GM12878 (cell line): Measurements from ENCODE around the gene MAP3K7CL. TPM values are rescaled to one million over a fixed set of nuclear protein-coding genes. Genes with fewer than 3 reads are reported as not detected.

Experiments
- CREM ChIP-seq: IDR thresholded peaks from 2 replicates; pipeline ENCODE4 v1.6.1; 2014; ENCODE audit warnings: antibody characterized with exemption, low read depth
- EGR1 ChIP-seq, 2 experiments: IDR thresholded peaks; 1 replicate in 1 of 2; 2 replicates in 1 of 2; pipeline ENCODE4 v1.6.1; 2011 to 2012; ENCODE audit warnings: low read depth in 2 of 2, low read length in 2 of 2, borderline replicate concordance in 1 of 2, mild to moderate bottlenecking in 1 of 2, moderate library complexity in 1 of 2
- NFXL1 ChIP-seq: fragments of 450-650 bp; IDR thresholded peaks from 2 replicates; pipeline ENCODE4 v1.6.1; 2017; ENCODE audit warnings: antibody characterized with exemption, mild to moderate bottlenecking, borderline replicate concordance
- polyA plus RNA-seq, 11 experiments: library from polyadenylated mRNA; depleted of rRNA in 4 of 11; unstranded in 6 of 11; stranded (reverse) in 5 of 11; fragments of >200 nt; fragmentation: Nextera tagmentation in 4 of 11; fragmentation: Illumina TruSeq in 1 of 11; extraction: Ambion mirVana in 4 of 11; extraction: Trizol in 1 of 11; gene quantifications; 1 replicate in 1 of 11; 2 replicates in 10 of 11; pipeline versions ENCODE4 v1.2.1 to v1.2.3, GENCODE V29; 2011 to 2016; ENCODE audit warnings: inconsistent platforms in 2 of 11, missing spikeins in 2 of 11, low read depth in 1 of 11
- small RNA-seq: library from RNA; depleted of rRNA; stranded (forward); fragments of <200 nt; gene quantifications from one replicate; pipeline ENCODE3, GENCODE V24; 2014
- total RNA-seq, 4 experiments: library from RNA; depleted of rRNA in 3 of 4; stranded (reverse); fragments of >200 nt in 3 of 4; fragmentation: Illumina TruSeq in 1 of 4; extraction: Trizol in 1 of 4; gene quantifications; 2 replicates each; pipeline versions ENCODE4 v1.2.1 to v1.2.3, GENCODE V29; 2013 to 2021

Gene MAP3K7CL
- total and polyA plus RNA-seq, 10 of the 15 experiments (the other 5 are each of a cell fraction or from before 2014, with no cell fraction given) = 3.2 to 19.7 (median 6.6) TPM

DNA sequence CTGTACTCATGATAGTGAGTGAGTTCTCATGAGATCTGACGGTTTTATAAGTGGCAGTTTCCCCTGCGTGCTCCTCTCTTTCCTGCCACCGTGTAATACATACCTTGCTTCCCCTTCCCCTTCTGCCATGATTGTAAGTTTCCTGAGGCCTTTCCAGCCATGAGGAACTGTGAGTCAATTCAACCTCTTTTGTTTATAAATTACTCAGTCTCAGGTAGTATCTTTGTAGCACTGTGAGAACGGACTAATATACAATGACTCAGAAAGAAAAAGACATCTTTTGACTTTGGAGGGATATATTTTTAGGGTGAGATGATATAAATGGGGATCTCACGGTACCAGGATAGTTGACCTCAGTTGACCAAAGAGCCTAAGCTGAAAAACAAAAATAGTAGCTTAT is 93.6 kb downstream of the MAP3K7CL start (continued):
- TF ChIP-seq NFXL1 (no peak), EGR1 (IDR thresholded peaks at IDR 0.05; ENCODE audit: borderline replicate concordance in 1 of 2, low read depth in 2 of 2, low read length in 2 of 2) (peak in 1 of 2 experiments; percentile 63; a peak in 1 of 3 replicates), CREM (peak; percentile 85)

Small RNA genes lying within 50 kb of the gene (small RNA-seq; reads per million reads assigned to genes)
- gene RF00012 (not detected), gene RF00019 (not detected)

Other genes starting within 250 kb of the MAP3K7CL start
- 11.7 and 11.8 TPM in 2 replicates for gene LTN1, start 137.8 kb upstream of the MAP3K7CL start, total RNA-seq (2014; rRNA removed)
- 16.5 and 17.3 TPM in 2 replicates for gene LTN1, start 137.8 kb upstream of the MAP3K7CL start, total RNA-seq (2014; rRNA removed; fragmentation: Illumina TruSeq; extraction: Trizol)
- gene LTN1, start 137.8 kb upstream of the MAP3K7CL start, total RNA-seq (2021) = 13.2 and 13.8 TPM in 2 replicates
- gene LTN1, start 137.8 kb upstream of the MAP3K7CL start, polyA plus RNA-seq (2011; rRNA removed) = 13.0 and 18.9 TPM in 2 replicates
- 12.9 and 19.4 TPM in 2 replicates for gene LTN1, start 137.8 kb upstream of the MAP3K7CL start, polyA plus RNA-seq (2014; fragmentation: Illumina TruSeq; extraction: Trizol)
- 10 to 100 TPM in 1 of 2 experiments, 1 to 10 TPM in 1; 3.5 to 10.1 TPM for gene LTN1, start 137.8 kb upstream of the MAP3K7CL start, polyA plus RNA-seq (2014; fragmentation: Nextera tagmentation; extraction: Ambion mirVana)
- 6.7 and 8.4 TPM in 2 replicates for gene LTN1, start 137.8 kb upstream of the MAP3K7CL start, polyA plus RNA-seq (2014; rRNA removed)
- 10 to 100 TPM; 11.4 to 14.3 TPM for gene LTN1, start 137.8 kb upstream of the MAP3K7CL start, polyA plus RNA-seq (2016; fragmentation: Nextera tagmentation; extraction: Ambion mirVana)
- gene RWDD2B, start 111.3 kb upstream of the MAP3K7CL start, total RNA-seq (2014; rRNA removed) = 13.5 and 16.2 TPM in 2 replicates
- 17.4 and 18.8 TPM in 2 replicates for gene RWDD2B, start 111.3 kb upstream of the MAP3K7CL start, total RNA-seq (2014; rRNA removed; fragmentation: Illumina TruSeq; extraction: Trizol)
- gene RWDD2B, start 111.3 kb upstream of the MAP3K7CL start, total RNA-seq (2021) = 15.0 and 17.6 TPM in 2 replicates
- gene RWDD2B, start 111.3 kb upstream of the MAP3K7CL start, polyA plus RNA-seq (2011; rRNA removed) = 15.1 and 19.1 TPM in 2 replicates
- gene RWDD2B, start 111.3 kb upstream of the MAP3K7CL start, polyA plus RNA-seq (2014; fragmentation: Illumina TruSeq; extraction: Trizol) = 22.0 and 29.9 TPM in 2 replicates
- gene RWDD2B, start 111.3 kb upstream of the MAP3K7CL start, polyA plus RNA-seq (2014; fragmentation: Nextera tagmentation; extraction: Ambion mirVana) = 10 to 100 TPM; 33.2 to 37.1 TPM
- gene RWDD2B, start 111.3 kb upstream of the MAP3K7CL start, polyA plus RNA-seq (2014; rRNA removed) = 11.9 and 14.2 TPM in 2 replicates
- 10 to 100 TPM; 34.4 to 38.3 TPM for gene RWDD2B, start 111.3 kb upstream of the MAP3K7CL start, polyA plus RNA-seq (2016; fragmentation: Nextera tagmentation; extraction: Ambion mirVana)
- 33.2 and 37.5 TPM in 2 replicates for gene USP16, start 106.0 kb upstream of the MAP3K7CL start, total RNA-seq (2014; rRNA removed)
- gene USP16, start 106.0 kb upstream of the MAP3K7CL start, total RNA-seq (2014; rRNA removed; fragmentation: Illumina TruSeq; extraction: Trizol) = 64.8 and 67.3 TPM in 2 replicates
- gene USP16, start 106.0 kb upstream of the MAP3K7CL start, total RNA-seq (2021) = 34.5 and 37.9 TPM in 2 replicates
- 41.5 and 70.4 TPM in 2 replicates for gene USP16, start 106.0 kb upstream of the MAP3K7CL start, polyA plus RNA-seq (2011; rRNA removed)
- 52.1 and 65.5 TPM in 2 replicates for gene USP16, start 106.0 kb upstream of the MAP3K7CL start, polyA plus RNA-seq (2014; fragmentation: Illumina TruSeq; extraction: Trizol)
- gene USP16, start 106.0 kb upstream of the MAP3K7CL start, polyA plus RNA-seq (2014; fragmentation: Nextera tagmentation; extraction: Ambion mirVana) = 10 to 100 TPM; 52.6 to 68.7 TPM
- gene USP16, start 106.0 kb upstream of the MAP3K7CL start, polyA plus RNA-seq (2014; rRNA removed) = 20.8 and 29.5 TPM in 2 replicates
- 10 to 100 TPM; 60.9 to 61.8 TPM for gene USP16, start 106.0 kb upstream of the MAP3K7CL start, polyA plus RNA-seq (2016; fragmentation: Nextera tagmentation; extraction: Ambion mirVana)
- gene CCT8, start 57.0 kb upstream of the MAP3K7CL start, total RNA-seq (2014; rRNA removed) = 321 and 373 TPM in 2 replicates
- 454 and 466 TPM in 2 replicates for gene CCT8, start 57.0 kb upstream of the MAP3K7CL start, total RNA-seq (2014; rRNA removed; fragmentation: Illumina TruSeq; extraction: Trizol)
- 343 and 351 TPM in 2 replicates for gene CCT8, start 57.0 kb upstream of the MAP3K7CL start, total RNA-seq (2021)
- 402 and 618 TPM in 2 replicates for gene CCT8, start 57.0 kb upstream of the MAP3K7CL start, polyA plus RNA-seq (2011; rRNA removed)
- gene CCT8, start 57.0 kb upstream of the MAP3K7CL start, polyA plus RNA-seq (2014; fragmentation: Illumina TruSeq; extraction: Trizol) = 476 and 541 TPM in 2 replicates
- gene CCT8, start 57.0 kb upstream of the MAP3K7CL start, polyA plus RNA-seq (2014; fragmentation: Nextera tagmentation; extraction: Ambion mirVana) = 100 to 1,000 TPM; 510 to 696 TPM
- gene CCT8, start 57.0 kb upstream of the MAP3K7CL start, polyA plus RNA-seq (2014; rRNA removed) = 293 and 348 TPM in 2 replicates
- gene CCT8, start 57.0 kb upstream of the MAP3K7CL start, polyA plus RNA-seq (2016; fragmentation: Nextera tagmentation; extraction: Ambion mirVana) = 100 to 1,000 TPM; 515 TPM
- gene BACH1, start 168.3 kb downstream of the MAP3K7CL start, total RNA-seq (2014; rRNA removed) = 13.8 and 20.1 TPM in 2 replicates
- 16.9 and 18.1 TPM in 2 replicates for gene BACH1, start 168.3 kb downstream of the MAP3K7CL start, total RNA-seq (2014; rRNA removed; fragmentation: Illumina TruSeq; extraction: Trizol)
- gene BACH1, start 168.3 kb downstream of the MAP3K7CL start, total RNA-seq (2021) = 25.7 TPM in 2 replicates
- gene BACH1, start 168.3 kb downstream of the MAP3K7CL start, polyA plus RNA-seq (2011; rRNA removed) = 18.8 and 26.6 TPM in 2 replicates
- 10.7 and 11.8 TPM in 2 replicates for gene BACH1, start 168.3 kb downstream of the MAP3K7CL start, polyA plus RNA-seq (2014; fragmentation: Illumina TruSeq; extraction: Trizol)
- 1 to 10 TPM; 3.2 to 3.3 TPM for gene BACH1, start 168.3 kb downstream of the MAP3K7CL start, polyA plus RNA-seq (2014; fragmentation: Nextera tagmentation; extraction: Ambion mirVana)
- gene BACH1, start 168.3 kb downstream of the MAP3K7CL start, polyA plus RNA-seq (2014; rRNA removed) = 5.4 and 7.6 TPM in 2 replicates
- 10 to 100 TPM in 1 of 2 experiments, 1 to 10 TPM in 1; 9.1 to 10.3 TPM for gene BACH1, start 168.3 kb downstream of the MAP3K7CL start, polyA plus RNA-seq (2016; fragmentation: Nextera tagmentation; extraction: Ambion mirVana)